GM21619 (cell line): ENCODE data around the gene TMPO.
"Not testable (repeated sequence)": the region's sequence is repeated elsewhere in the genome, so short reads cannot be mapped to it uniquely, and the experiment has no call there.

Experiments
- ATAC-seq: cut with Tn5 transposase; IDR thresholded peaks from one replicate; pipeline ENCODE4 v1.9.1; 2021; ENCODE audit not compliant: unreplicated experiment

TMPO gene

DNA sequence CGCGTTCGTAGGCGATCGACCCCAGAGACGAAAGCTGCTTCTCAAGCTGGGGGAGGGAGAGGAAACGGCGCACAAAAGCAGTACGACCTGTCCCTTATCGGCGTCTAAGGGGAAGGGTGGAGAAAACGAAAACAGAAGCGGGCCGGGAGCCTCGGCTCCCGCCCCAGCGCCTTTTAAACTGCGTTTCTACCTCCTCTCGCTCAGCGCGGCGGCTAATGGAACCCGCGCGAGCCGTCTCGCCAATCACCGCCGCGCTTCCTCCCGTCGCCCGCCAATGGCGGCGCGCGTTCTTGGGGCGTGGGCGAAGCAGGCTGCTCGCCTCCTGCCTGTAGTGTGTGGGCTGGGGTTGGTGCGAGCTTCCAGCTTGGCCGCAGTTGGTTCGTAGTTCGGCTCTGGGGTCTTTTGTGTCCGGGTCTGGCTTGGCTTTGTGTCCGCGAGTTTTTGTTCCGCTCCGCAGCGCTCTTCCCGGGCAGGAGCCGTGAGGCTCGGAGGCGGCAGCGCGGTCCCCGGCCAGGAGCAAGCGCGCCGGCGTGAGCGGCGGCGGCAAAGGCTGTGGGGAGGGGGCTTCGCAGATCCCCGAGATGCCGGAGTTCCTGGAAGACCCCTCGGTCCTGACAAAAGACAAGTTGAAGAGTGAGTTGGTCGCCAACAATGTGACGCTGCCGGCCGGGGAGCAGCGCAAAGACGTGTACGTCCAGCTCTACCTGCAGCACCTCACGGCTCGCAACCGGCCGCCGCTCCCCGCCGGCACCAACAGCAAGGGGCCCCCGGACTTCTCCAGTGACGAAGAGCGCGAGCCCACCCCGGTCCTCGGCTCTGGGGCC lies at the start of gene TMPO:
Gene TMPO (plus strand): TSS at position 304 of the 824 bp plus-strand sequence. CDS start 278 bp downstream, at position 582.
- peak; percentile 68 for ATAC-seq

- no peak for ATAC-seq
Observed at GRCh38 chr12:98465950-98466602, 49.3 kb upstream of the TMPO start.

GRCh38 chr12:98466640-98467400 lies 48.6 kb upstream of the TMPO start:
- ATAC-seq = no peak

DNA sequence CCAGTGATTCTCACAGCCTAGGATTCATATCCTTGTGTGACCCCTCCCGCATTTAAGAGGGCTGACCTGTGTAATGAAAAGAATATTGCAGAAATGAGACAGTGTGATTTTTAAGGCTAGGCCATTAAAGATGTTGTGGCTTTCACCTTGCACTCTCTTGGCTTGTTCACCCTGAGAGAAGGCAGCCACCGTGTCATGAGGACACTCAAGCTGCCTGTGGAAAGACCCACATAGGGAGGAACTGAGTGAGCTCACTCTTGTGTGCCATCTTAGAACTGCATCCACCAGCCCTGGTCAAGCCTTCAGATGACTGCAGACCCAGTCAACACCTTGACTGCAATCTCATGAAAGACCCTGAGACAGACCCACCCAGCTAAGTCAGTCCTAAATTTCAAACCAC lies 46.3 kb upstream of the TMPO start:
- ATAC-seq = no peak

- ATAC-seq = peak; percentile 75
Observed at GRCh38 chr12:98470469-98471082, 44.8 kb upstream of the TMPO start.

DNA sequence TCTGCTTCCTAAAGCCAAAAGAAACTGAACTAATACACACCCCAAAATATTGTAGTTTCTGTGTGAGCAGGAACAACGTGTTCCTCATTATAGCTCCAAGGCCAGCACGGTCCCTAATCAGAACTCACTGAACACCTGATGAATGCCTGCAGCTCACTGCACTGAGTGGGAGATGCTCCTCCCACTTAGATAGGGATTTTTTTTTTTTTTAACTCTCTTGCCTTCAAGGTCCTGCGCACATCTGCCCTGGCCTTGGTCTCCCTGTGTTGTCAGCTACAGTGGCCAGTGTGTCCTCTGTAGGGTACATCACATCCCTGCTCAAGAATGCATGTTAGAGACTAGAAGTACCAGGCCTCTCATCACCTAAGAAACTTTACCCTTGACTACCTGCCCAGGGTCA lies 44.3 kb upstream of the TMPO start:
- ATAC-seq = peak; percentile 12

DNA sequence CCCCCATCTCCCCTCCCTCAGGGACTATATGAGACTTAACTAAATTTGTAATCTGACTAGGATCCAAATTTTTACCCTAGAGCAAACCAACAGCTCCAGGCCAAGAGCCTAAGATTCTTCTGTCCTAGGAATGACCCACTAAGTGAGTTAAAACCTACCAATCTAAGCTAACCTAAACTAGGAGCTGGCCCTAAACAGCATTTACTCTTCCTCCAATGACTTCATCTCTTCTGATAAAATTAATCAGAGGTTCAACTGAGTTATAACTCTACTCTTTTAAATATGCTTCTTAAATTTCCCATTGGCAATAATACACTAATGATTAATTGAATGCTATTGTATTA lies 39.9 kb upstream of the TMPO start:
- no peak for ATAC-seq

- no peak for ATAC-seq
Observed at GRCh38 chr12:98478606-98479005, 36.8 kb upstream of the TMPO start.

GRCh38 chr12:98483621-98484503 lies 31.5 kb upstream of the TMPO start:
- ATAC-seq = no peak

DNA sequence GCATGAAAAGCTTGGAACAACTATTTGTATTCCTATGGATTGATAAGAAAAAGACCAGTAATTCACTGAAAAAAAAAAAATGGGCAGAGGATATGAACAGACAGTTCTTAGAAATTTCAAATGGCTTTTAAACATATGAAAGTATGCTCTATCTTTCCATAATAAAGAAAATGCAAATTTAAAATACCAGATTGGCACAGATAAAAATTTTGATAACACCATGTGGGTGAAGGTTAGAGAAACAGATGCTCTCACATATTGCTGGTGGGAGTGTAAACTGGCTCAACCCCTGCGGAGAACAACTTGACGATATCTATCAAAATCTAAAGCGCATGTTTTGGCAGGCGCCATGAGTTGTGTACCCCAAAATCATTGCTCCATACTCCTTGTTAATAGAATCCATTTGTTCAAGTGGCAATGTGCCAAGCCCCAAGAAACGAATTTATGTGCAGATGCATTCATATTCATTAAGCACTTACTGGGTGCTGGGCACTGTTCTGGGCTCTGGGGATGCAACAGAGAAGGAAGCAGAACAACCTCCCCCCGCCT lies 29.5 kb upstream of the TMPO start:
- no peak for ATAC-seq

DNA sequence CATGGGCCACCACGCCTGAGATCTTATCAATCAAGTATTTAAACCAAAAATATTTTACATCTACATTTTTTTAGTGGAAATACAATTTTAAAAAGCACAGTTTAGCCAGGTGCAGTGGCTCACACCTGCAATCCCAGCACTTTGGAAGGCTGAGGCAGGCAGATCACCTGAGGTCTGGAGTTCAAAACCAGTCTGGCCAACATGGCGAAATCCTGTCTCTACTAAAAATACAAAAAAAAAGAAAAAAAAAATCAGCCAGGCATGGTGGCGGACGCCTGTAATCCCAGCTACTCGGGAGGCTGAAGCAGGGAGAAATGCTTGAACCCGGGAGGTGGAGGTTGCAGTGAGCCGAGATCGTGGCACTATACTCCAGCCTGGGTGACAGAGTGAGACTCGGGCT lies 27.0 kb upstream of the TMPO start:
- ATAC-seq = not testable (repeated sequence)

DNA sequence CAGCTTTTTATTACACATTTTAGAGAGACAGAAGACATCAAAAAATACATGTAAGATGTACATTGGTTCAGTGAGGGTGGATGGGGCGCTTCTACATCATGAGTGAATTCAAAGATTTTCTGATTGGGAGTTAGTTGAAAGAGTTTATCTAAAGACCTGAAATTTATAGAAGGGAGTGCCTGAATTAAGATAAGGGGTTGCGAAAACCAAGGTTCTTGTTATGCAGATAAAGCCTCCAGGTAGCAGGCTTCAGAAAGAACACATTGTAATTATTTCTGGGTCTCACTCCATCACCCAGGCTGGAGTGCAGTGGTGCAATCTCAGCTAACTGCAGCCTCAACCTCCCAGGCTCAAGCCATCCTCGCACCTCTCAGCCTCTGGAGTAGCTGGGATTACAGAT lies 26.2 kb upstream of the TMPO start:
- no peak for ATAC-seq

DNA sequence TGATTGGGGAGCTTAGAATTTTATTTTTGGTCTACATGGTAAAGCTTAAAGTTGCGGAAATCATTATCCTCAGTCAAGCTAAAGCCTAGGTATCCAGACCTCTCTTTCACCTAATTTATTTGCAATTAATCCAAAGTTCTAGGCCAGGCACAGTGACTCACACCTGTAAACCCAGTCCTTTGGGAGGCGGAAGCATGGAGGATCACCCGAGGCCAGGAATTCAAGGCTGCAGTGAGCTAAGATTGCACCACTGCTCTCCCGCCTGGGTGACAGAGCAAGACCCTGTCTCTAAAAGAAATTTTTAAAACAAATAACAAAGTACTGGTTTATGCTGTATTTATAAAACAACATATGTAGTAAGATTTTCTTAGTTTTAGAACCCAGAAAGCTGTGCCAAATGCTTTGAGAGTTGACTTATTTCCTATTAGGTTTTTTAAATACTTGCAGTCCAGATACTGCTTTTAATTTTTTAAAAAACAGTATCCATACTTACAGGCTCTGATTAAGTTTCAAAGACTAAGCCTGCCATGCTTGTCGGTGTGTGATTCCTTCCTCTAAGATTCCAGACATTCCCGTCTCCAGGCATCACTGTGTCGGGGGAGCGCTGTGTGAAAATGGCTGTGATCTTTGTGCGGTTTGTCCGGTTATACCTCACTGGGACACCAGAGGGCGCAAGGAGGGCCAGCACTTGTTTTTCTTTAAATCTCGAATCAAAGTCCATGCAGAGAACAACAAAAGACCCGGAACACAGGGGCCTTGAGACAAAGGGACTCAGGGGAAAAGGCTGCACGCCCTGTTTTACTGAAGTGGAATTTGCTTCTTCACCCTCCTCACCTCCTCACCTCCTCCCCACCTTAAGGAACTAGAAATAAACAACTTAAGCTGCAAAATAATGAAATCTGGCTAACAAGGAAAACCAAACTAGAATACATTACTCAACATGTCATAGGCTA lies 24.6 kb upstream of the TMPO start:
- ATAC-seq = peak; percentile 92

GRCh38 chr12:98492580-98493140 lies 22.7 kb upstream of the TMPO start:
- ATAC-seq = no peak

- not testable (repeated sequence) for ATAC-seq
Observed at GRCh38 chr12:98501266-98501629, 14.1 kb upstream of the TMPO start.

GRCh38 chr12:98503342-98503591 lies 12.1 kb upstream of the TMPO start:
- peak; percentile 58 for ATAC-seq

GRCh38 chr12:98503592-98504367 lies 11.6 kb upstream of the TMPO start:
- peak; percentile 68 for ATAC-seq

GRCh38 chr12:98504368-98504617 lies 11.1 kb upstream of the TMPO start:
- peak; percentile 7 for ATAC-seq

GRCh38 chr12:98509063-98509462 lies 6.3 kb upstream of the TMPO start:
- no peak for ATAC-seq
